SK-N-SH treated with all-trans-retinoic acid at 6 μM for 48 hours (cell line): ENCODE measurements around the gene RNU2-1.

Experiments
- ATAC-seq: fragments of 200-7000 bp; cut with Tn5 transposase; 3 replicates; pipeline ENCODE4 v1.9.1; 2020; ENCODE audit warnings: mild to moderate bottlenecking, moderate library complexity
- ARNTL ChIP-seq: fragments of 450-650 bp; formaldehyde crosslinking; IDR thresholded peaks from 2 replicates; pipeline ENCODE4 v1.5.0; 2020; ENCODE audit warnings: low read depth, mild to moderate bottlenecking, moderate library complexity, borderline replicate concordance
- BACH2 ChIP-seq: fragments of 250-450 bp; sonication (Bioruptor Pico); IDR thresholded peaks from 2 replicates; pipeline ENCODE4 v1.9.0; 2021; ENCODE audit warnings: mild to moderate bottlenecking, borderline replicate concordance
- CSDC2 ChIP-seq: fragments of 250-450 bp; sonication (Bioruptor Pico); IDR thresholded peaks from 2 replicates; pipeline ENCODE4 v1.5.0; 2020; ENCODE audit warnings: mild to moderate bottlenecking, moderate library complexity
- ESRRG ChIP-seq: fragments of 250-450 bp; sonication (Bioruptor Pico); IDR thresholded peaks from 2 replicates; pipeline ENCODE4 v1.6.1; 2021; ENCODE audit warnings: mild to moderate bottlenecking
- GLIS3 ChIP-seq: fragments of 250-450 bp; sonication (Bioruptor Pico); IDR thresholded peaks from 2 replicates; pipeline ENCODE4 v1.5.0; 2020; ENCODE audit warnings: mild to moderate bottlenecking, moderate library complexity
- ISL1 ChIP-seq: fragments of 250-450 bp; sonication (Bioruptor Pico); IDR thresholded peaks from 2 replicates; pipeline ENCODE4 v2.1.2; 2022; ENCODE audit warnings: mild to moderate bottlenecking, moderate library complexity
- OSR1 ChIP-seq: fragments of 250-450 bp; sonication (Bioruptor Pico); IDR thresholded peaks from 2 replicates; pipeline ENCODE4 v1.8.0; 2022; ENCODE audit warnings: moderate library complexity, mild to moderate bottlenecking, inconsistent platforms
- PPARA ChIP-seq: fragments of 250-450 bp; sonication (Bioruptor Pico); IDR thresholded peaks from 2 replicates; pipeline ENCODE4 v1.5.0; 2020; ENCODE audit warnings: mild to moderate bottlenecking, borderline replicate concordance
- RARB ChIP-seq: fragments of 250-450 bp; sonication (Bioruptor Pico); IDR thresholded peaks from 2 replicates; pipeline ENCODE4 v1.8.0; 2021; ENCODE audit warnings: mild to moderate bottlenecking, moderate library complexity
- SNAI2 ChIP-seq: fragments of 250-450 bp; sonication (Bioruptor Pico); IDR thresholded peaks from 2 replicates; pipeline ENCODE4 v1.5.0; 2020; ENCODE audit warnings: mild to moderate bottlenecking, moderate library complexity
- TCF4 ChIP-seq: fragments of 250-450 bp; sonication (Bioruptor Pico); IDR thresholded peaks from 2 replicates; pipeline ENCODE4 v1.8.0; 2021; ENCODE audit warnings: mild to moderate bottlenecking, moderate library complexity, borderline replicate concordance
- ZC3H10 ChIP-seq: fragments of 250-450 bp; sonication (Bioruptor Pico); IDR thresholded peaks from 2 replicates; pipeline ENCODE4 v1.5.1; 2021; ENCODE audit warnings: mild to moderate bottlenecking, moderate library complexity
- ZFP3 ChIP-seq: fragments of 250-450 bp; sonication (Bioruptor Pico); IDR thresholded peaks from 2 replicates; pipeline ENCODE4 v1.5.0; 2020; ENCODE audit warnings: mild to moderate bottlenecking, moderate library complexity
- ZFP30 ChIP-seq: fragments of 450-650 bp; formaldehyde crosslinking; IDR thresholded peaks from 2 replicates; pipeline ENCODE4 v1.5.0; 2022; ENCODE audit warnings: mild to moderate bottlenecking, moderate library complexity
- ZNF565 ChIP-seq: fragments of 450-650 bp; formaldehyde crosslinking; conservative IDR thresholded peaks from 2 replicates; pipeline ENCODE4 v1.5.0; 2020; ENCODE audit warnings: low read depth, mild to moderate bottlenecking, moderate library complexity
- ZNF70 ChIP-seq: fragments of 450-650 bp; formaldehyde crosslinking; IDR thresholded peaks from 2 replicates; pipeline ENCODE4 v1.5.0; 2020; ENCODE audit warnings: mild to moderate bottlenecking, moderate library complexity
- ZNF8 ChIP-seq: fragments of 450-650 bp; formaldehyde crosslinking; IDR thresholded peaks from 2 replicates; pipeline ENCODE4 v1.5.0; 2020; ENCODE audit warnings: mild to moderate bottlenecking, moderate library complexity
- TF ChIP-seq, protein P1 (sequence below): fragments of 250-450 bp; sonication (Bioruptor Pico); IDR thresholded peaks from 2 replicates; pipeline ENCODE4 v1.8.0; 2020; ENCODE audit warnings: mild to moderate bottlenecking, moderate library complexity, borderline replicate concordance
- TF ChIP-seq, protein P2 (sequence below): fragments of 250-450 bp; sonication (Bioruptor Pico); IDR thresholded peaks from 2 replicates; pipeline ENCODE4 v1.5.1; 2021; ENCODE audit warnings: mild to moderate bottlenecking, moderate library complexity
- TF ChIP-seq, protein P3 (sequence below): fragments of 250-450 bp; sonication (Bioruptor Pico); IDR thresholded peaks from 2 replicates; pipeline ENCODE4 v1.5.0; 2020; ENCODE audit warnings: mild to moderate bottlenecking, moderate library complexity
- TF ChIP-seq, protein P4 (sequence below): fragments of 250-450 bp; sonication (Bioruptor Pico); IDR thresholded peaks from 2 replicates; pipeline ENCODE4 v1.5.1; 2020; ENCODE audit warnings: low read depth, mild to moderate bottlenecking, moderate library complexity

Gene RNU2-1

DNA sequence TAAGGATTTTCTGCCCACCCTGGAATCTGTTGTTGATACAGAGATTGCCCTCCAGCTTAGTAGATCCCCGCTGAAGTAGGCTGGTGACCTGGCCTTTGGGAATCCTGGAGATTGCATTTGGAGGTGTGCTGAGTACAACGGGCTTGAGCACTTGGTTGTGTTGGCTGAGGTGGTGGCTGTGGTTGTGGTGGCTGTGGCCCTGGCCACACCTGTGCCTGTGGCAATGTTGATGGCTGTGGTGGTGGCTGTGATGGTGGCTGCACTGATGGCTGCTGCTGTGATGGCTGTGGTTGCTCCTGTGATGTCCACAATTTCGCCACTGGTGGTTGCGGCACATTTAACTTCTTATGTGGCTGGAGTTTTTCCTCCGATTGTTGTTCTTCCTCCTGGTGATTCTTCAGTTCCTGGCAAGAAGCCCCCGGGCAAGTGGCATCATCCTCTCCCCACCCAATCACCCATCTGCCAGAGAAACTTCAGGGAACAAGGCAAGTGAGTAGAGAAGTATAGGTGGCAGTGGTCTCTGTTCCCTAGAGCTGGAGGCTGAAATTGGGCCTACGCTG, 9.6 kb downstream of the RNU2-1 start:
- TF ChIP-seq PPARA (CRISPR knock-in tag): no peak
- TF ChIP-seq, protein P1, sequence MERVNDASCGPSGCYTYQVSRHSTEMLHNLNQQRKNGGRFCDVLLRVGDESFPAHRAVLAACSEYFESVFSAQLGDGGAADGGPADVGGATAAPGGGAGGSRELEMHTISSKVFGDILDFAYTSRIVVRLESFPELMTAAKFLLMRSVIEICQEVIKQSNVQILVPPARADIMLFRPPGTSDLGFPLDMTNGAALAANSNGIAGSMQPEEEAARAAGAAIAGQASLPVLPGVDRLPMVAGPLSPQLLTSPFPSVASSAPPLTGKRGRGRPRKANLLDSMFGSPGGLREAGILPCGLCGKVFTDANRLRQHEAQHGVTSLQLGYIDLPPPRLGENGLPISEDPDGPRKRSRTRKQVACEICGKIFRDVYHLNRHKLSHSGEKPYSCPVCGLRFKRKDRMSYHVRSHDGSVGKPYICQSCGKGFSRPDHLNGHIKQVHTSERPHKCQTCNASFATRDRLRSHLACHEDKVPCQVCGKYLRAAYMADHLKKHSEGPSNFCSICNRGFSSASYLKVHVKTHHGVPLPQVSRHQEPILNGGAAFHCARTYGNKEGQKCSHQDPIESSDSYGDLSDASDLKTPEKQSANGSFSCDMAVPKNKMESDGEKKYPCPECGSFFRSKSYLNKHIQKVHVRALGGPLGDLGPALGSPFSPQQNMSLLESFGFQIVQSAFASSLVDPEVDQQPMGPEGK (CRISPR knock-in tag): no peak
- no peak for TF ChIP-seq ZNF70 (CRISPR knock-in tag)
- TF ChIP-seq, all 23 proteins: peak for 0
- no peak for ATAC-seq

DNA sequence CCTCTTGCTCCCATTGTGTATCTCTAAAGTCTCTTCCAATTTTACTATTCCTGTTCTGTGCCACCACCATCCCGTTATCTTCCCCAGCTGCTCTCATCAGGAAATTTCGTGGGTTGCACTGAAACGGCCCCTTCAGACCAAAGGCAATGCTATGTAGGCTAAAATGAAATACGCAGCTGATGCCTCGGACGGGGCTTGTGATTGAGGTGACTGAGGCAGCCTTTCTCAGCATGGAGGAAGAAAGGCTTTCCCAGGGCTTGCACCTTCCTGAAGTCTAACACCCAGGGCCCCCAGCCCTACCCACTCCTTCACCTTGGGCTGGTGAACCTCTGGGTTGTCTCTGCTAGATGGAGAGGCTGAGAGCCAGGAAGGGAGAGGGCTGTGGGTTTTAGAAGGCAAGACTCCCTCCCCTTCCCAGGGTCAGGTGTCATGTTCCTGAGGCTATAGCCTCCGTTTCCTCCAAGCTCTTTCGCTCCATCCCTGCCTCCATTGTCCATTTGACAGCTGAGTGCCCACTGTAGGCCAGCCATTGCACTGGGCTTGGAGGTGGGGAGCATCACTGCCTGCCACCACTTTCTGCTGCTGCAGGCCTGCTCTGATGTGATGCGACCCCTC, 13.2 kb downstream of the RNU2-1 start:
- ATAC-seq: no peak
- TF ChIP-seq, protein P2, sequence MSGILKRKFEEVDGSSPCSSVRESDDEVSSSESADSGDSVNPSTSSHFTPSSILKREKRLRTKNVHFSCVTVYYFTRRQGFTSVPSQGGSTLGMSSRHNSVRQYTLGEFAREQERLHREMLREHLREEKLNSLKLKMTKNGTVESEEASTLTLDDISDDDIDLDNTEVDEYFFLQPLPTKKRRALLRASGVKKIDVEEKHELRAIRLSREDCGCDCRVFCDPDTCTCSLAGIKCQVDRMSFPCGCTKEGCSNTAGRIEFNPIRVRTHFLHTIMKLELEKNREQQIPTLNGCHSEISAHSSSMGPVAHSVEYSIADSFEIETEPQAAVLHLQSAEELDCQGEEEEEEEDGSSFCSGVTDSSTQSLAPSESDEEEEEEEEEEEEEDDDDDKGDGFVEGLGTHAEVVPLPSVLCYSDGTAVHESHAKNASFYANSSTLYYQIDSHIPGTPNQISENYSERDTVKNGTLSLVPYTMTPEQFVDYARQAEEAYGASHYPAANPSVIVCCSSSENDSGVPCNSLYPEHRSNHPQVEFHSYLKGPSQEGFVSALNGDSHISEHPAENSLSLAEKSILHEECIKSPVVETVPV (CRISPR knock-in tag): no peak
- TF ChIP-seq RARB (CRISPR knock-in tag) (no peak), PPARA (CRISPR knock-in tag) (no peak), ZC3H10 (CRISPR knock-in tag) (no peak), ISL1 (CRISPR knock-in tag) (no peak), SNAI2 (no peak), ZFP3 (CRISPR knock-in tag) (no peak), OSR1 (CRISPR knock-in tag) (no peak), ZNF8 (CRISPR knock-in tag) (no peak), ZNF565 (CRISPR knock-in tag) (no peak), ESRRG (CRISPR knock-in tag) (no peak), ARNTL (CRISPR knock-in tag) (no peak), TCF4 (no peak), CSDC2 (CRISPR knock-in tag) (no peak)
- TF ChIP-seq, protein P3, sequence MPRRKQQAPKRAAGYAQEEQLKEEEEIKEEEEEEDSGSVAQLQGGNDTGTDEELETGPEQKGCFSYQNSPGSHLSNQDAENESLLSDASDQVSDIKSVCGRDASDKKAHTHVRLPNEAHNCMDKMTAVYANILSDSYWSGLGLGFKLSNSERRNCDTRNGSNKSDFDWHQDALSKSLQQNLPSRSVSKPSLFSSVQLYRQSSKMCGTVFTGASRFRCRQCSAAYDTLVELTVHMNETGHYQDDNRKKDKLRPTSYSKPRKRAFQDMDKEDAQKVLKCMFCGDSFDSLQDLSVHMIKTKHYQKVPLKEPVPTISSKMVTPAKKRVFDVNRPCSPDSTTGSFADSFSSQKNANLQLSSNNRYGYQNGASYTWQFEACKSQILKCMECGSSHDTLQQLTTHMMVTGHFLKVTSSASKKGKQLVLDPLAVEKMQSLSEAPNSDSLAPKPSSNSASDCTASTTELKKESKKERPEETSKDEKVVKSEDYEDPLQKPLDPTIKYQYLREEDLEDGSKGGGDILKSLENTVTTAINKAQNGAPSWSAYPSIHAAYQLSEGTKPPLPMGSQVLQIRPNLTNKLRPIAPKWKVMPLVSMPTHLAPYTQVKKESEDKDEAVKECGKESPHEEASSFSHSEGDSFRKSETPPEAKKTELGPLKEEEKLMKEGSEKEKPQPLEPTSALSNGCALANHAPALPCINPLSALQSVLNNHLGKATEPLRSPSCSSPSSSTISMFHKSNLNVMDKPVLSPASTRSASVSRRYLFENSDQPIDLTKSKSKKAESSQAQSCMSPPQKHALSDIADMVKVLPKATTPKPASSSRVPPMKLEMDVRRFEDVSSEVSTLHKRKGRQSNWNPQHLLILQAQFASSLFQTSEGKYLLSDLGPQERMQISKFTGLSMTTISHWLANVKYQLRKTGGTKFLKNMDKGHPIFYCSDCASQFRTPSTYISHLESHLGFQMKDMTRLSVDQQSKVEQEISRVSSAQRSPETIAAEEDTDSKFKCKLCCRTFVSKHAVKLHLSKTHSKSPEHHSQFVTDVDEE (CRISPR knock-in tag): no peak

DNA sequence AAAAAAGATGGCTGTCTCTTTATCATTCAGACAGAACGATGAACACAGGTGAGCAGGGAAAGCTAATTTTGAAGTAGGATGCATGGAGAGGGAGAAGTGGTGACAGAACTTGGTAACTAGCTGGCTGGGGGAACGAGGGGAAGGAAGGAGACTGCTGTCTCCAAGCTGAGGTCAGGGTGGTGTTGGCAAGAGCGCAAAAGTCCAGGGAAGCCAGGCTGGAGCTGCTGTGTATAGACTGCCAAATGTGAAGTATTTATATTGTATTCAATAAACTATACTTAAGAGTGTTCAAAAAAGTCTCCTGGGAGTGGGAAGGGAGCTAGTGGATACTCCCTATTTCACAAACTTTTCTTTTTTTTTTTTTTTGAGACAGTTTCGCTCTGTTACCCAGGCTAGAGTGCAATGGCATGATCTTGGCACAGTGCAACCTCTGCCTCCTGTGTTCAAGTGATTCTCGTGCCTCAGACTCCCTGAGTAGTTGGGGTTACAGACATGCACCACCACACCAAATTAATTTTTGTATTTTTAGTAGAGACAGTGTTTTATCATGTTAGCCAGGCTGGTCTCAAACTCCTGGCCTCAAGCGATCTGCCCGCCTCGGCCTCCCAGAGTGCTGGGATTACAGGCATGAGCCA, 13.9 kb downstream of the RNU2-1 start:
- no peak for ATAC-seq
- TF ChIP-seq, protein P1 (CRISPR knock-in tag): no peak
- no peak for TF ChIP-seq SNAI2
- no peak for TF ChIP-seq ARNTL (CRISPR knock-in tag)
- no peak for TF ChIP-seq CSDC2 (CRISPR knock-in tag)
- TF ChIP-seq, protein P4, sequence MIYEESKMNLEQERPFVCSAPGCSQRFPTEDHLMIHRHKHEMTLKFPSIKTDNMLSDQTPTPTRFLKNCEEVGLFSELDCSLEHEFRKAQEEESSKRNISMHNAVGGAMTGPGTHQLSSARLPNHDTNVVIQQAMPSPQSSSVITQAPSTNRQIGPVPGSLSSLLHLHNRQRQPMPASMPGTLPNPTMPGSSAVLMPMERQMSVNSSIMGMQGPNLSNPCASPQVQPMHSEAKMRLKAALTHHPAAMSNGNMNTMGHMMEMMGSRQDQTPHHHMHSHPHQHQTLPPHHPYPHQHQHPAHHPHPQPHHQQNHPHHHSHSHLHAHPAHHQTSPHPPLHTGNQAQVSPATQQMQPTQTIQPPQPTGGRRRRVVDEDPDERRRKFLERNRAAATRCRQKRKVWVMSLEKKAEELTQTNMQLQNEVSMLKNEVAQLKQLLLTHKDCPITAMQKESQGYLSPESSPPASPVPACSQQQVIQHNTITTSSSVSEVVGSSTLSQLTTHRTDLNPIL (CRISPR knock-in tag): no peak
- no peak for TF ChIP-seq PPARA (CRISPR knock-in tag)
- no peak for TF ChIP-seq ZC3H10 (CRISPR knock-in tag)
- no peak for TF ChIP-seq ZNF8 (CRISPR knock-in tag)
- TF ChIP-seq BACH2 (CRISPR knock-in tag): no peak
- no peak for TF ChIP-seq GLIS3 (CRISPR knock-in tag)
- no peak for TF ChIP-seq ZFP30 (CRISPR knock-in tag)
- TF ChIP-seq ZNF565 (CRISPR knock-in tag): no peak
- TF ChIP-seq, protein P3 (CRISPR knock-in tag): no peak
- no peak for TF ChIP-seq TCF4
- TF ChIP-seq, all 23 proteins: peak for 0
